Astrocyte (in vitro differentiated cells and primary cell): Measurements from ENCODE around the gene PTPN14. TPM values are rescaled to one million over a fixed set of nuclear protein-coding genes. Genes with fewer than 3 reads are reported as not detected.

Experiments used
- DNase-seq: peaks from one replicate; pipeline ENCODE4 v3.0.0-alpha.2; 2010; ENCODE audit warnings: low read depth
- FAIRE-seq: peaks from 2 replicates; lab custom pipeline; 2011; peaks lifted over from hg19 to GRCh38; lab: Jason Lieb, UNC
- H2AFZ ChIP-seq: 2 replicates; pipeline ENCODE4 v1.6.0; 2012; ENCODE audit warnings: low read depth, low read length, inconsistent platforms
- H3K27ac ChIP-seq: 2 replicates; pipeline ENCODE4 v1.5.1; 2011; ENCODE audit warnings: low read depth, low read length, inconsistent platforms
- H3K27me3 ChIP-seq: 2 replicates; pipeline ENCODE4 v1.6.0; 2011; ENCODE audit warnings: low read length, inconsistent platforms; ENCODE audit not compliant: insufficient read depth
- H3K36me3 ChIP-seq: 2 replicates; pipeline ENCODE4 v1.5.1; 2011; ENCODE audit warnings: low read length, inconsistent platforms; ENCODE audit not compliant: insufficient read depth
- H3K4me1 ChIP-seq: 2 replicates; pipeline ENCODE4 v1.5.1; 2011; ENCODE audit warnings: low read length, inconsistent platforms; ENCODE audit not compliant: insufficient read depth
- H3K4me2 ChIP-seq: 2 replicates; pipeline ENCODE4 v1.6.0; 2012; ENCODE audit warnings: low read length, inconsistent platforms
- H3K4me3 ChIP-seq: 2 replicates; pipeline ENCODE4 v1.5.1; 2011; ENCODE audit warnings: low read depth, mild to moderate bottlenecking, low read length, inconsistent platforms; ENCODE audit not compliant: insufficient read depth
- H3K79me2 ChIP-seq: 2 replicates; pipeline ENCODE4 v1.6.0; 2012; ENCODE audit warnings: mild to moderate bottlenecking, low read length, inconsistent platforms; ENCODE audit not compliant: insufficient read depth
- H3K9ac ChIP-seq: 2 replicates; pipeline ENCODE4 v1.6.0; 2012; ENCODE audit warnings: mild to moderate bottlenecking, low read length, inconsistent platforms
- H3K9me3 ChIP-seq: 2 replicates; pipeline ENCODE4 v1.5.1; 2012; ENCODE audit warnings: low read depth, mild to moderate bottlenecking, low read length, inconsistent platforms; ENCODE audit not compliant: insufficient read depth
- H4K20me1 ChIP-seq: 2 replicates; pipeline ENCODE4 v1.6.0; 2012; ENCODE audit warnings: low read length, inconsistent platforms; ENCODE audit not compliant: insufficient read depth
- H3K27ac Mint-ChIP-seq: one replicate; pipeline ENCODE4 v1.8.0; 2021; ENCODE audit warnings: mild to moderate bottlenecking, mixed read lengths; ENCODE audit not compliant: unreplicated experiment
- H3K27me3 Mint-ChIP-seq: one replicate; pipeline ENCODE4 v1.8.0; 2021; ENCODE audit warnings: low read depth, mixed read lengths; ENCODE audit not compliant: unreplicated experiment
- H3K36me3 Mint-ChIP-seq: one replicate; pipeline ENCODE4 v1.8.0; 2021; ENCODE audit warnings: low read depth, mixed read lengths; ENCODE audit not compliant: unreplicated experiment
- H3K4me1 Mint-ChIP-seq: one replicate; pipeline ENCODE4 v1.8.0; 2021; ENCODE audit warnings: low read depth, mixed read lengths; ENCODE audit not compliant: unreplicated experiment
- H3K4me3 Mint-ChIP-seq: one replicate; pipeline ENCODE4 v1.8.0; 2021; ENCODE audit warnings: mild to moderate bottlenecking, moderate library complexity, mixed read lengths; ENCODE audit not compliant: unreplicated experiment
- H3K9me3 Mint-ChIP-seq: one replicate; pipeline ENCODE4 v1.8.0; 2021; ENCODE audit warnings: mild to moderate bottlenecking, mixed read lengths; ENCODE audit not compliant: unreplicated experiment
- EZH2 ChIP-seq: IDR thresholded peaks from 2 replicates; pipeline ENCODE4 v1.6.1; 2012; ENCODE audit warnings: mild to moderate bottlenecking, low read length, inconsistent platforms; ENCODE audit not compliant: insufficient read depth
- total RNA-seq: library from RNA; stranded (reverse); gene quantifications from 2 replicates; pipeline ENCODE4 v1.2.1, GENCODE V29; 2021
- TF ChIP-seq, protein P1 (sequence below): IDR thresholded peaks from 2 replicates; pipeline ENCODE4 v1.5.1; 2011; ENCODE audit warnings: low read depth, mild to moderate bottlenecking, inconsistent platforms, low read length, moderate library complexity; ENCODE audit not compliant: insufficient read depth

Gene PTPN14
- total RNA-seq, 1 donor from 2014 or later: 177 TPM

- Histone ChIP-seq H3K4me2 (no peak overlapping the region), H3K9ac (no peak overlapping the region), H2AFZ (no peak overlapping the region), H3K4me1 (peaks cover 54% of the 10 kb centered on the region), H3K4me3 (no peak overlapping the region), H3K79me2 (peaks cover 84% of the 10 kb centered on the region), H3K27ac (peak overlapping the region; percentile 18), H3K9me3 (no peaks in the 10 kb centered on the region), H3K27me3 (no peaks in the 10 kb centered on the region), H3K36me3 (no peaks in the 10 kb centered on the region), H4K20me1 (peaks cover 3% of the 10 kb centered on the region)
- Mint-ChIP-seq H3K4me1 (peaks cover 70% of the 10 kb centered on the region), H3K27me3 (no peaks in the 10 kb centered on the region), H3K4me3 (no peak overlapping the region), H3K36me3 (peaks cover 10% of the 10 kb centered on the region), H3K27ac (no peak overlapping the region), H3K9me3 (no peaks in the 10 kb centered on the region)
- FAIRE-seq (no peak), DNase-seq (no peak)
- TF ChIP-seq, protein P1, sequence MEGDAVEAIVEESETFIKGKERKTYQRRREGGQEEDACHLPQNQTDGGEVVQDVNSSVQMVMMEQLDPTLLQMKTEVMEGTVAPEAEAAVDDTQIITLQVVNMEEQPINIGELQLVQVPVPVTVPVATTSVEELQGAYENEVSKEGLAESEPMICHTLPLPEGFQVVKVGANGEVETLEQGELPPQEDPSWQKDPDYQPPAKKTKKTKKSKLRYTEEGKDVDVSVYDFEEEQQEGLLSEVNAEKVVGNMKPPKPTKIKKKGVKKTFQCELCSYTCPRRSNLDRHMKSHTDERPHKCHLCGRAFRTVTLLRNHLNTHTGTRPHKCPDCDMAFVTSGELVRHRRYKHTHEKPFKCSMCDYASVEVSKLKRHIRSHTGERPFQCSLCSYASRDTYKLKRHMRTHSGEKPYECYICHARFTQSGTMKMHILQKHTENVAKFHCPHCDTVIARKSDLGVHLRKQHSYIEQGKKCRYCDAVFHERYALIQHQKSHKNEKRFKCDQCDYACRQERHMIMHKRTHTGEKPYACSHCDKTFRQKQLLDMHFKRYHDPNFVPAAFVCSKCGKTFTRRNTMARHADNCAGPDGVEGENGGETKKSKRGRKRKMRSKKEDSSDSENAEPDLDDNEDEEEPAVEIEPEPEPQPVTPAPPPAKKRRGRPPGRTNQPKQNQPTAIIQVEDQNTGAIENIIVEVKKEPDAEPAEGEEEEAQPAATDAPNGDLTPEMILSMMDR: no peak
- no peak for TF ChIP-seq EZH2
Measured at GRCh38 chr1:214420341-214420740, 131.1 kb downstream of the PTPN14 start.

- Histone ChIP-seq H3K9ac (no peak overlapping the region), H3K4me1 (peaks cover 51% of the 10 kb centered on the region), H2AFZ (no peak overlapping the region), H3K27me3 (no peaks in the 10 kb centered on the region), H3K4me2 (peak overlapping the region; percentile 6), H3K9me3 (no peaks in the 10 kb centered on the region), H3K4me3 (no peak overlapping the region), H3K79me2 (peaks cover 84% of the 10 kb centered on the region), H3K27ac (no peak overlapping the region), H4K20me1 (peaks cover 6% of the 10 kb centered on the region), H3K36me3 (no peaks in the 10 kb centered on the region)
- no peaks in the 10 kb centered on the region for H3K27me3 Mint-ChIP-seq
- peaks cover 70% of the 10 kb centered on the region for H3K4me1 Mint-ChIP-seq
- DNase-seq (no peak), FAIRE-seq (no peak)
- peak overlapping the region; percentile 58 for H3K27ac Mint-ChIP-seq
- H3K4me3 Mint-ChIP-seq: no peak overlapping the region
- peaks cover 6% of the 10 kb centered on the region for H3K36me3 Mint-ChIP-seq
- H3K9me3 Mint-ChIP-seq: no peaks in the 10 kb centered on the region
- TF ChIP-seq, protein P1: no peak
- no peak for TF ChIP-seq EZH2
Measured at GRCh38 chr1:214419650-214420049, 131.8 kb downstream of the PTPN14 start.

- peaks cover 7% of the 10 kb centered on the region for H3K36me3 ChIP-seq
- H3K4me1 ChIP-seq: peaks cover 49% of the 10 kb centered on the region
- no peak for FAIRE-seq
Measured at GRCh38 chr1:214418391-214418790, 133.0 kb downstream of the PTPN14 start.

More at GRCh38 chr1:214418391-214418790, 133.0 kb downstream of the PTPN14 start:
- Mint-ChIP-seq H3K9me3 (no peaks in the 10 kb centered on the region), H3K27me3 (no peaks in the 10 kb centered on the region), H3K27ac (no peak overlapping the region), H3K36me3 (peaks cover 10% of the 10 kb centered on the region), H3K4me3 (no peak overlapping the region), H3K4me1 (peaks cover 76% of the 10 kb centered on the region)
- Histone ChIP-seq H3K4me2 (no peak overlapping the region), H4K20me1 (peaks cover 6% of the 10 kb centered on the region), H3K27ac (no peak overlapping the region), H3K9me3 (no peaks in the 10 kb centered on the region), H3K27me3 (no peaks in the 10 kb centered on the region), H3K79me2 (peaks cover 84% of the 10 kb centered on the region), H3K9ac (no peak overlapping the region), H2AFZ (no peak overlapping the region), H3K4me3 (no peak overlapping the region)
- TF ChIP-seq EZH2: no peak
- TF ChIP-seq, protein P1: no peak
- no peak for DNase-seq
